ENCODE data around the gene SUSD5. TPM values are rescaled to one million over a fixed set of nuclear protein-coding genes. Genes with fewer than 3 reads are reported as not detected.

Gene SUSD5
- total and polyA plus RNA-seq, 2 experiments from 2014 or later, result 1.4 to 3.6 TPM

DNA sequence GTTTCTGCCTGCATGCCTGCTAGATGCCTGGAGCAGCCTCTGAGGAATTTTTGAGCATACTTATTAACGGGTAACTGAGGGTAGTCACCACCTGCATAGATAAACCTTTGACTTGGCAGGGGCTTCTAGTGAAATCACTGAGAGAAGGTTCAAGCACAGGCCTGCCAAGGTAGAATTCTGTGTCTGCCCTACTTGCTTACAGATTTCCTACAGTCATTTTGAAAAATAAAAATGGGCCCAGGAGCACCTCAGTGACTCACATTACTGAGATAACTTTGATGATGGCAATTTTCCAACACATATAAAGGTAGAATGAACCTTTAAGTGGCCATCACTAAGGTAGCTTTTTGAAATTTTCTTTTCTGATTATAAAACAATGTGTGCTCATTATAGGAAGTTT, 94.0 kb downstream of the SUSD5 start:
- no peak overlapping the region for H3K27ac Mint-ChIP-seq
- no peaks in the 10 kb centered on the region for H3K79me2 ChIP-seq (replicated peaks; ENCODE audit: insufficient read depth)
- peaks cover 27% of the 10 kb centered on the region for H3K36me3 Mint-ChIP-seq (ENCODE audit: low read depth)
- H3K4me1 Mint-ChIP-seq, result peaks cover 2% of the 10 kb centered on the region; the same call in 2 of the 3 replicates
- DNase-seq (ENCODE audit: low spot score), result no peak
- H3K4me2 ChIP-seq, result no peak overlapping the region
- no peaks in the 10 kb centered on the region for H3F3A ChIP-seq (replicated peaks; ENCODE audit: low read depth)
- H3K27me3 Mint-ChIP-seq (ENCODE audit: insufficient read depth, low read depth, poor library complexity), result no peaks in the 10 kb centered on the region
- no peaks in the 10 kb centered on the region for H3K9me3 Mint-ChIP-seq
- no peak overlapping the region for H3K4me3 Mint-ChIP-seq
- H2AFZ ChIP-seq, result no peak overlapping the region
- H3K27me3 ChIP-seq (ENCODE audit: insufficient read depth), result no peaks in the 10 kb centered on the region
- no peak overlapping the region for H3K27ac ChIP-seq (ENCODE audit: low read depth)
- TF ChIP-seq CTCF (conservative IDR thresholded peaks at IDR 0.05; ENCODE audit: low read depth in 2 of 2) (no peak), CREB1 (CRISPR knock-in tag; IDR thresholded peaks at IDR 0.05; ENCODE audit: low read depth) (no peak), EZH2 (IDR thresholded peaks at IDR 0.05; ENCODE audit: low read depth, unreplicated experiment) (no peak), POLR2AphosphoS5 (IDR thresholded peaks at IDR 0.05; ENCODE audit: low read depth) (no peak), ZNF331 (CRISPR knock-in tag; IDR thresholded peaks at IDR 0.05; ENCODE audit: low read depth) (no peak), STAT1 (IDR thresholded peaks at IDR 0.05; ENCODE audit: unreplicated experiment) (no peak), NANOG (IDR thresholded peaks at IDR 0.05; ENCODE audit: borderline replicate concordance) (no peak), JUNB (IDR thresholded peaks at IDR 0.05; ENCODE audit: unreplicated experiment) (no peak), EZH2phosphoT487 (IDR thresholded peaks at IDR 0.05; ENCODE audit: unreplicated experiment) (no peak), ZNF114 (CRISPR knock-in tag; IDR thresholded peaks at IDR 0.05) (no peak)
- TF ChIP-seq, protein P1, sequence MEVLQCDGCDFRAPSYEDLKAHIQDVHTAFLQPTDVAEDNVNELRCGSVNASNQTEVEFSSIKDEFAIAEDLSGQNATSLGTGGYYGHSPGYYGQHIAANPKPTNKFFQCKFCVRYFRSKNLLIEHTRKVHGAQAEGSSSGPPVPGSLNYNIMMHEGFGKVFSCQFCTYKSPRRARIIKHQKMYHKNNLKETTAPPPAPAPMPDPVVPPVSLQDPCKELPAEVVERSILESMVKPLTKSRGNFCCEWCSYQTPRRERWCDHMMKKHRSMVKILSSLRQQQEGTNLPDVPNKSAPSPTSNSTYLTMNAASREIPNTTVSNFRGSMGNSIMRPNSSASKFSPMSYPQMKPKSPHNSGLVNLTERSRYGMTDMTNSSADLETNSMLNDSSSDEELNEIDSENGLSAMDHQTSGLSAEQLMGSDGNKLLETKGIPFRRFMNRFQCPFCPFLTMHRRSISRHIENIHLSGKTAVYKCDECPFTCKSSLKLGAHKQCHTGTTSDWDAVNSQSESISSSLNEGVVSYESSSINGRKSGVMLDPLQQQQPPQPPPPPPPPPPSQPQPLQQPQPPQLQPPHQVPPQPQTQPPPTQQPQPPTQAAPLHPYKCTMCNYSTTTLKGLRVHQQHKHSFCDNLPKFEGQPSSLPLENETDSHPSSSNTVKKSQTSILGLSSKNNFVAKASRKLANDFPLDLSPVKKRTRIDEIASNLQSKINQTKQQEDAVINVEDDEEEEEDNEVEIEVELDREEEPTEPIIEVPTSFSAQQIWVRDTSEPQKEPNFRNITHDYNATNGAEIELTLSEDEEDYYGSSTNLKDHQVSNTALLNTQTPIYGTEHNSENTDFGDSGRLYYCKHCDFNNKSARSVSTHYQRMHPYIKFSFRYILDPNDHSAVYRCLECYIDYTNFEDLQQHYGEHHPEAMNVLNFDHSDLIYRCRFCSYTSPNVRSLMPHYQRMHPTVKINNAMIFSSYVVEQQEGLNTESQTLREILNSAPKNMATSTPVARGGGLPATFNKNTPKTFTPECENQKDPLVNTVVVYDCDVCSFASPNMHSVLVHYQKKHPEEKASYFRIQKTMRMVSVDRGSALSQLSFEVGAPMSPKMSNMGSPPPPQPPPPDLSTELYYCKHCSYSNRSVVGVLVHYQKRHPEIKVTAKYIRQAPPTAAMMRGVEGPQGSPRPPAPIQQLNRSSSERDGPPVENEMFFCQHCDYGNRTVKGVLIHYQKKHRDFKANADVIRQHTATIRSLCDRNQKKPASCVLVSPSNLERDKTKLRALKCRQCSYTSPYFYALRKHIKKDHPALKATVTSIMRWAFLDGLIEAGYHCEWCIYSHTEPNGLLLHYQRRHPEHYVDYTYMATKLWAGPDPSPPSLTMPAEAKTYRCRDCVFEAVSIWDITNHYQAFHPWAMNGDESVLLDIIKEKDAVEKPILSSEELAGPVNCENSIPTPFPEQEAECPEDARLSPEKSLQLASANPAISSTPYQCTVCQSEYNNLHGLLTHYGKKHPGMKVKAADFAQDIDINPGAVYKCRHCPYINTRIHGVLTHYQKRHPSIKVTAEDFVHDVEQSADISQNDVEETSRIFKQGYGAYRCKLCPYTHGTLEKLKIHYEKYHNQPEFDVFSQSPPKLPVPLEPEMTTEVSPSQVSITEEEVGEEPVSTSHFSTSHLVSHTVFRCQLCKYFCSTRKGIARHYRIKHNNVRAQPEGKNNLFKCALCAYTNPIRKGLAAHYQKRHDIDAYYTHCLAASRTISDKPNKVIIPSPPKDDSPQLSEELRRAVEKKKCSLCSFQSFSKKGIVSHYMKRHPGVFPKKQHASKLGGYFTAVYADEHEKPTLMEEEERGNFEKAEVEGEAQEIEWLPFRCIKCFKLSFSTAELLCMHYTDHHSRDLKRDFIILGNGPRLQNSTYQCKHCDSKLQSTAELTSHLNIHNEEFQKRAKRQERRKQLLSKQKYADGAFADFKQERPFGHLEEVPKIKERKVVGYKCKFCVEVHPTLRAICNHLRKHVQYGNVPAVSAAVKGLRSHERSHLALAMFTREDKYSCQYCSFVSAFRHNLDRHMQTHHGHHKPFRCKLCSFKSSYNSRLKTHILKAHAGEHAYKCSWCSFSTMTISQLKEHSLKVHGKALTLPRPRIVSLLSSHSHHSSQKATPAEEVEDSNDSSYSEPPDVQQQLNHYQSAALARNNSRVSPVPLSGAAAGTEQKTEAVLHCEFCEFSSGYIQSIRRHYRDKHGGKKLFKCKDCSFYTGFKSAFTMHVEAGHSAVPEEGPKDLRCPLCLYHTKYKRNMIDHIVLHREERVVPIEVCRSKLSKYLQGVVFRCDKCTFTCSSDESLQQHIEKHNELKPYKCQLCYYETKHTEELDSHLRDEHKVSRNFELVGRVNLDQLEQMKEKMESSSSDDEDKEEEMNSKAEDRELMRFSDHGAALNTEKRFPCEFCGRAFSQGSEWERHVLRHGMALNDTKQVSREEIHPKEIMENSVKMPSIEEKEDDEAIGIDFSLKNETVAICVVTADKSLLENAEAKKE (CRISPR knock-in tag; IDR thresholded peaks at IDR 0.05), result no peak
- TF ChIP-seq, protein P2, sequence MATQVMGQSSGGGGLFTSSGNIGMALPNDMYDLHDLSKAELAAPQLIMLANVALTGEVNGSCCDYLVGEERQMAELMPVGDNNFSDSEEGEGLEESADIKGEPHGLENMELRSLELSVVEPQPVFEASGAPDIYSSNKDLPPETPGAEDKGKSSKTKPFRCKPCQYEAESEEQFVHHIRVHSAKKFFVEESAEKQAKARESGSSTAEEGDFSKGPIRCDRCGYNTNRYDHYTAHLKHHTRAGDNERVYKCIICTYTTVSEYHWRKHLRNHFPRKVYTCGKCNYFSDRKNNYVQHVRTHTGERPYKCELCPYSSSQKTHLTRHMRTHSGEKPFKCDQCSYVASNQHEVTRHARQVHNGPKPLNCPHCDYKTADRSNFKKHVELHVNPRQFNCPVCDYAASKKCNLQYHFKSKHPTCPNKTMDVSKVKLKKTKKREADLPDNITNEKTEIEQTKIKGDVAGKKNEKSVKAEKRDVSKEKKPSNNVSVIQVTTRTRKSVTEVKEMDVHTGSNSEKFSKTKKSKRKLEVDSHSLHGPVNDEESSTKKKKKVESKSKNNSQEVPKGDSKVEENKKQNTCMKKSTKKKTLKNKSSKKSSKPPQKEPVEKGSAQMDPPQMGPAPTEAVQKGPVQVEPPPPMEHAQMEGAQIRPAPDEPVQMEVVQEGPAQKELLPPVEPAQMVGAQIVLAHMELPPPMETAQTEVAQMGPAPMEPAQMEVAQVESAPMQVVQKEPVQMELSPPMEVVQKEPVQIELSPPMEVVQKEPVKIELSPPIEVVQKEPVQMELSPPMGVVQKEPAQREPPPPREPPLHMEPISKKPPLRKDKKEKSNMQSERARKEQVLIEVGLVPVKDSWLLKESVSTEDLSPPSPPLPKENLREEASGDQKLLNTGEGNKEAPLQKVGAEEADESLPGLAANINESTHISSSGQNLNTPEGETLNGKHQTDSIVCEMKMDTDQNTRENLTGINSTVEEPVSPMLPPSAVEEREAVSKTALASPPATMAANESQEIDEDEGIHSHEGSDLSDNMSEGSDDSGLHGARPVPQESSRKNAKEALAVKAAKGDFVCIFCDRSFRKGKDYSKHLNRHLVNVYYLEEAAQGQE (IDR thresholded peaks at IDR 0.05; ENCODE audit: unreplicated experiment), result no peak
- no peak for ATAC-seq
- H3K4me1 ChIP-seq (ENCODE audit: insufficient read depth), result no peaks in the 10 kb centered on the region
- no peaks in the 10 kb centered on the region for H4K20me1 ChIP-seq (replicated peaks; ENCODE audit: insufficient read depth)
- peaks cover 17% of the 10 kb centered on the region; the same call in 1 of the 2 replicates for H3K36me3 ChIP-seq (ENCODE audit: insufficient read depth)
- no peaks in the 10 kb centered on the region for H3K9me2 ChIP-seq (ENCODE audit: insufficient read depth)
- no peak overlapping the region for H3K4me3 ChIP-seq

Measured in GM23338 (cell line).